Ureter (tissue), 1 donor: ENCODE measurements around the gene RHO. TPM values are rescaled to one million over a fixed set of nuclear protein-coding genes. Genes with fewer than 3 reads are reported as not detected.
A peak's percentile ranks its signal among the peaks of the same experiment; 100 is the strongest.
"Not testable (repeated sequence)": the region's sequence is repeated elsewhere in the genome, so short reads cannot be mapped to it uniquely, and the experiment has no call there.

Experiments
- DNase-seq: peaks from one replicate; pipeline ENCODE4 v3.0.0-alpha.2; 2020; ENCODE audit warnings: low spot score
- total RNA-seq: library from RNA; stranded (reverse); gene quantifications from one replicate; pipeline ENCODE4 v1.2.4, GENCODE V29; 2023
- donor health status: DM: yes; HTN: yes; CAD: no.

The RHO gene
- total RNA-seq, 1 donor from 2014 or later = not detected

DNA sequence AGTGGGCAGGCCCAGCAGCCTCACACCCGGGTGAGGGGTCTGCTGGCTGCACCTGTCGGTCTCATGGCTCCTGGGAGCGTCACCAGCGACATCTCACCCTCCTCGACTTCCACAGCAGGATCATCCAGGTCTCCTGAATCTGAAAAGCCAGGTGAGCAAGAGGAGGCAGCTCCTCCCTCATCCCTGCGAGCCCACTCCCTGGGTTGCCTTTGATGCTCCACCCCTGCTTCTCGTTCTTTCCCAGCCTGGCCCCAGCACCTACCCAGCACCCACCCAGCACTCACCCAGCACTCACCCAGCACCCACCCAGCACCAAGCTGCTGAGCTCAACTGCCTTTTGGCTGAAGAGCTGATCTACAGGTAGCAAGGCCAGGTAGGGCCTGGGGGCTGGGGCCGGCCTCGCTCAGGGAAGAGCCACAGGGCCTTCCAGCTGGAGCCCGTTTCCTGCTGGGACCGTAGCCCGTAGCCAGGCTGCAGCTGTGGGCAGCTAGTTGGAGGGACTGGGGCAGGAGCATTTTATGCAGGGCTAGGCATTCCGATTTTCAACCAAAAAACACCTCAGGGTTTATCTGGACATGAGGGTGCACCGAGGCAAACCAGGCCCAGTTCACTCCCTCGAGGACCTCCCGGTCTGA, 14.8 kb downstream of the RHO start, which contains the start of gene H1-8:
H1-8 (plus strand) TSS at position 20 of the 635 bp plus-strand sequence; CDS start at position 64, 44 bp downstream.
- no peak for DNase-seq

DNA sequence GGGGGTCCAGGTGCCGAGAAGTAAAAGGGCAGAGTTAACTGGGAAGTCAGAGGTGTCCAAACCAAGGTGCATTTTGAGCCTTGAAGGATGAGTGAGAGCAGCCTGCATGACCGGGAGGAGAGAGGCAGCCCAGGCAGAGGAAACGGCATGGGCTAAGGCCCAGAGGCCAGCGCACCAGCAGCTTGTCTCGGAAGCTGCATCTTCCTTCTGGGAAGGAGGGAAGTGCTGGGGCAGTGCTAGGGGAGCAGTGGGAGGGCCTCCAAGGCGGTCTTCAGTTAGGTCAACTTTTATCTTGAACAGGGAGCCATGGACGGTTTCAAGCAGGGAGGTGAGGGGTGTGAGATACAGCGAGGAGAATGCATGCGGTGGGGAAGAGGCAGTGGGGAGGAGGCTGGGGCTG, 15.6 kb downstream of the RHO start:
- no peak for DNase-seq

DNA sequence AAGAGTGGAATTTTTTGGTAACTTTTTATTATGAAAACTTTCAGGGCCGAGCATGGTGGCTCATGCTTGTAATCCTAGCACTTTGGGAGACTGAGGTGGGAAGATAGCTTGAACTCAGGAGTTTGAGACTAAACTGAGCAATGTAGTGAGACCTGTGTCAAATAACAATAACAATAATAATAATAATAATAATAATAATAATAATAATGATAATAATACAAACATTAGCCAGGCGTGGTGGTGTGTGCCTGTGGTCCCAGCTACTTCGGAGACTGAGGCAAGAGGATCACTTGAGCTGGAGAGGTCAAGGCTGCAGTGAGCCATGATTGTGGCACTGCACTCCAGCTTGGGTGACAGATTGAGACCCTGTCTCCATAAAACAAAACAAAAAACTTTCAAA, 17.5 kb downstream of the RHO start:
- DNase-seq = not testable (repeated sequence)

DNA sequence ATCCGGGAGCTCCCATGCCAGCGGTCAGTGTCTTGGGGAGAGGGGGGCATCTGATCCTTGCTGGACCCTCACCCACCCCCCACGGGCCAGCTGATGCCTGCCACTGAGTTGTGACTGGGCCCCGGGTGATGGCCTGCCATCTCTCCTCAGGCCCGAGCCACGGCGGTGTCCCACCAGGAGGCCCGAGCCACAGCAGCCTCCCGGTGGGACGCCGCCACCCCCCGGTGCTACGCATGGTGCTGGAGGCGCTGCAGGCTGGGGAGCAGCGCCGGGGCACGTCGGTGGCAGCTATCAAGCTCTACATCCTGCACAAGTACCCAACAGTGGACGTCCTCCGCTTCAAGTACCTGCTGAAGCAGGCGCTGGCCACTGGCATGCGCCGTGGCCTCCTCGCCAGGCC, 18.8 kb downstream of the RHO start:
- DNase-seq = no peak

DNA sequence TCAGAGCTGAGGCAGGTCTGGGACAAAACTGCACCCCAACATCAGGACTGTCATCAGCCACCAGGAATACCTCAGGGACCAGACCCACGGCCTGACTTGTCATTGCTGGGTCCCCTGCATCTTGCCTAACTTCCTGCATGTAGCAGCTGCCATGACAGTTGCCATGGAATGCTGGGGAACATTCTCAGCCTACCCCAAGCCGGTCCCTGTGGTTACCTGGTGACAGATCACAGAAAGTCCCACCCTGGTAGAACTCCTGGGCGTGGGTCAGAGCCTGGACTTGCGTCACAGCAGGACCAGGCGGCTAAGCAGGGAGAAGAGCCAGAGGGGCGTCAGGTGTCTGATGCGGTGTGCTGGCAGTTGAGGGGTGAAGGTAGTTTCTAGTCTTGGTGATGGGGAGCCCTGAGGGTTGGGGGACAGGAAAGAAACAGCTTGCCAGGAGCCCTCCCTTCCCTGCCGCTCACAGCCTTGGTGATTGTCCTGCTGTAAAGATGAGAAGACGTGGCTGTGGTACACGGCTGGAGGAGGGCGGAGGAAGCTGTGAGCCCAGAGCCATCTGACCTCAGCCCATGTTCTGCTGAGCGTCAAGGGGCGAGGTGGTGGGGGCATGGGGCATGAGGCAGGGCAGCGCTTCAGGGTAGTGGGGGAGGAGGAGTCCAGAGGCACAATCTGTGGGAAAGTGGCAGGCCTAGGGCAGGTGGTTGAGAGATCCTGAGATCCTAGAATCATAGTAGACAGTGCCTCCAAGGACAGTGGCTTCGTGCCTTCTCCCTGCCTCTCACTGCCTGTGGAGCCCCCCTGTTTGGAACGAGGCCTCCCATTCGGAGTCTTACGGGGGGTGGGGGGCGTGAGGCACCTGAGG, 19.9 kb downstream of the RHO start:
- DNase-seq = no peak

DNA sequence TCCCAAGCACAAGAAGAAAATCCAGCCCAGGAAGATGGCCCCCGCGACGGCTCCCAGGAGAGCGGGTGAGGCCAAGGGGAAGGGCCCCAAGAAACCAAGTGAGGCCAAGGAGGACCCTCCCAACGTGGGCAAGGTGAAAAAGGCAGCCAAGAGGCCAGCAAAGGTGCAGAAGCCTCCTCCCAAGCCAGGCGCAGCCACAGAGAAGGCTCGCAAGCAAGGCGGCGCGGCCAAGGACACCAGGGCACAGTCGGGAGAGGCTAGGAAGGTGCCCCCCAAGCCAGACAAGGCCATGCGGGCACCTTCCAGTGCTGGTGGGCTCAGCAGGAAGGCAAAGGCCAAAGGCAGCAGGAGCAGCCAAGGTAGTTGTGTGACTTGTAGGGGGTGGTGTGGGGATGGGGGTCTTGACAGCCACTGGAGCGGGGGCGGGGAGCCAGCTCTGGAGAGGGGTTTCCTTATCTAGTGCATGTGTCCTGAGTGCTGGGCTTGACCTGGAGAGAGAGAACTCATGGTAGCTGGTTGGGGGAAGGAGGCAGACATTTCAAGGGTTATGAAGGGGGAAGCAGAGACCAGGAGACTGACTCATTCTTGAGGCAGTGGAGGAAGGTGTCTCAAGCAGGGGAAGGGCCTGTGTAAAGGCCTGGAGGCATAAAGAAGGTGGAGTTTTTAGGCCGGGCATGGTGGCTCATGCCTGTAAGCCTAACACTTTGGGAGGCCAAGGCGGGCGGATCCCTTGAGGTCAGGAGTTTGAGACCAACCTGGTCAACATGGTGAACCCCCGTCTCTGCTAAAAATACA, 20.8 kb downstream of the RHO start:
- DNase-seq = no peak

DNA sequence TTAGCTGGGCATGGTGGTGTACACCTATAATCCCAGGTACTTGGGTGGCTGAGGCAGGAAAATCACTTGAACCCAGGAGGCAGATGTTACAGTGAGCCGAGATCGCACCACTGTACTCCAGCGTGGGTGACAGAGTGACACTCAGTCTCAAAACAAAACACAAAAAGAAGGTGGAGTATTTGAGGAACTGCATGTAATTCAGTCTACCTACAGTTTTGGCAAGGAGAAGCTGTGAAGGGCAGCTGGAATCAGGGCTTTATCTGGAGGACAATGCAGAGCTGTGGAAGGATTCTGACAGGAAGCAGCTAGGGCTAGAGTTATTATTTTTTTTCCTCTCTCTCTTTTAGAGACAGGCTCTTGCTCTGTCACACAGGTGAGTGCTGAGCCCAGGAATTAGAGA, 21.4 kb downstream of the RHO start:
- DNase-seq = no peak

DNA sequence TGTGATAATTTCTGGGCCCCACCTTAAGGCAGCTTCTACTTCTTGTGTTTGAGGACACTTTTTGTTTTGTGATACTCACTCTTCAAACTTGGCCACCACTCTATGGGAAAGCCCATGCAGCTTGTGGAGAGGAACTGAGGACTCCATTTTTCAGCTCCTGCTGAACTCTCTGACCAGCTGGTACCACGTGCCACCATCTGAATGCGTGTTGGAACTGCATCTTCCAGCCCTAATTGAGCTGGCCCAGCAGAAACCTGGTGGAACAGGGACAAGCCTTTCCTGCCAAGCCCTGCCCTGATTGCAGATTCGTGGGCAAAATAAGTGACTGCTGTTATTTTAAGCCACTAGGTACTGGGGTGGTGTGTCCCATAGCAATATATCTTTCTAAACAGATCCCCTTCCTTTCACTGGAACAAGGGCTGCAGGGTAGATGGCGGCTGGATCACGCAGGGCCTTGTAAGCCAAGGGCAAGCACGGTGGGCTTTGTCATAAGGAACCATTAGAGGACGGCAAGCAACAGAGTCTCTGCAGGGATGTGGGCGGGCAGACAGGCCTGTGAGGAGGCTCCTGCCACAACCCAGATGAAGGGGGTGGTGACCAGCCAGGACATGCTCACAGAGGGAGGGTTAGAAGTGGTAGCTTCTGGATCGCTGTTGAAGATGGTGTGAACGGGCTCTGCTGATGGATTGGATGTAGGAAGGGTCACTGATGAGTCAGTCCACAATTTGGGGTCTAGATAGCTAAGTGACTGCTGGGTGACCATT, 24.0 kb downstream of the RHO start:
- no peak for DNase-seq

DNA sequence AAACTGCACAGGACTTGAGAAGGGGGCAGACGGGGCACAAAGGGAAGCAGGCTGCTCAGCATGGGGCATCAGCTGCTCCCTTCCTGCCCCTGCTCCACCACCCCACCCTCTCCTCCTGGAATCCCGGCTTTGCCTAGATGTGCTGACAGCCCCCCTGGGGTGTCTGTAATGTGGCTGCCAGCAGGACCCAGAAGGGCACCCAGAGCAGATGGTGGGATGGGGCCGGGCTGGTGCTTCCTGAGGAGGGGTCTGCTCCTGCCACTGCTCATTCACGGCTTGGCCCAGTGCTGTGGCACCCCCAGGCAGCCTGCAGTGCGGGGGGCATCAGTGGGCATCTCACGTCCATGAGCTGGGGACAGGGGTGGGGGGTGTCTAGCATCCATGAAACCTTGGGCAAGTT, 24.7 kb downstream of the RHO start:
- DNase-seq = no peak

DNA sequence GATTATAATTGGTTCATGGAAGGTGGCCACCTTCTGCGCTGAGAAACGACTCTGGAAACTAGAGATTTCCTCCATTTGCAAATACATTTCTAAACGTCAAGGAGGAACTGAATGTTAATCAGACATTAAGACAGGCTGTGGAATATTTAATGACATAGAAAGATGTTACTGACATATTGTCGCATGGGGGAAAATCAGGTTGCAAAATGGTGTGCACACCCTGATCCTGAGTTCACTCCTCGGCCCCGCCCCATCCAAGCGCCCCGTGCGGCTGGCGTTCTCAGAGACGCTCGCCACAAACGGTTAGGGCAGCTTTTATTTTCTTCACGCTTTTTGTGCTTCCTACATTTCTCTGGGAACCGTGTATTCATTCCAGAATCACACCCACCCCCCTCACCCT, 25.3 kb downstream of the RHO start:
- DNase-seq = no peak

DNA sequence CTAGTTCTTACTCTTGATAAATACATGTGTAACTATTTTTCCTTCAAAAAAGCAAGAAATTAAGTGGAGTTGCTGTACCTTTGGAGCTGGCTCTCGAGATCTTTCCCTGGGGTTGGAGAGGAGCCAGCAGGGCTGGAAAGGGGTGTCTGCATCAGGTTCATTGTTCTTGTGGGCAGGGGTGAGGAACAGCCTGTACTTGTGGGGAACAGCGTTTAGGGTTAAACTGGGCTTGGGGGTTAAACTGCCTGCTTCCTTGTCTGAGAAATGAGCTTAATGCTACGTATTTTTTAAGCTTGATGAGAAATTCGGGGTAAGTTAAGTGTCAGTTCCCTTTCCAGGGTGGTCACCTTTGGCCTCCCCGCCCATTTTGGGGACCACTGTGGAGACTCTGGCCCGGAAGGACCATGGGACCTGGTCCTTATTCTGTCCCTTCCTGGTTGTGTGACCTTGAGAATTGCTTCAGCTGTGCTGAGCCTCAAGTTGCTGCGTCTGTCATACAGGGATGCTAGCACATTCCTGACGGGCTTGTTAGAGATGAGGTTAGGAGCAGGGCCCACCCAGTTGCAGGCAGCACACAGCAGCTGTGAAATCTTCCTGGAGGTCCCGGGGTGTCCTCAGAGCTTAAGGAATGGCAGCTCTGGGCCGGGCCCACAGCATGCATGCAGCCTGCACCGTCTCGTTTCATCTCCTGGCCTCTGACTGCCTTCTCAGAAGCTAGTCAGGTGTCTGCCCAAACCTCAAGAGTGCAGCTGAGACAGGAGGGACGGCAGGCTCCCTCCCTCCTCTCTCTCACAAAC, 26.1 kb downstream of the RHO start:
- no peak for DNase-seq

DNA sequence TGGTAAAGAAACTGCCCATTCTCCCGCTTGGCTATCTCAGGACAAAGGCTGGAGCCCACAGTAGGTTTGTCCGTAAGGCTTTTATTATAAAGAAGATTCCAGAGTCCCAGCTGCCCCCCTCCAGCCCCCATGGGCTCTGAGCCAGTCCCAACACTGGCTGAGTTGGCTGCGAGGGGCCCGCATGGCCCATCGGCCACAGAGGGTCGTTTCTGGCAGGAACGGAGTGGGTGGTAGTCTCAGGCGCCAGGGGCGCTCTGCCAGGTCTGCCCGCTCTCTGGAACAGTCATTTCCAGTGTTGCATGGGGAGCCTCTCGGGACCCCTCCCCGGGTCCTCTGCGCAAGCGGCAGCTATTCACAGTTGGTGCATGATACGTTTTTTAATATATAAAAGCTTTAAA, 26.7 kb downstream of the RHO start:
- no peak for DNase-seq

DNA sequence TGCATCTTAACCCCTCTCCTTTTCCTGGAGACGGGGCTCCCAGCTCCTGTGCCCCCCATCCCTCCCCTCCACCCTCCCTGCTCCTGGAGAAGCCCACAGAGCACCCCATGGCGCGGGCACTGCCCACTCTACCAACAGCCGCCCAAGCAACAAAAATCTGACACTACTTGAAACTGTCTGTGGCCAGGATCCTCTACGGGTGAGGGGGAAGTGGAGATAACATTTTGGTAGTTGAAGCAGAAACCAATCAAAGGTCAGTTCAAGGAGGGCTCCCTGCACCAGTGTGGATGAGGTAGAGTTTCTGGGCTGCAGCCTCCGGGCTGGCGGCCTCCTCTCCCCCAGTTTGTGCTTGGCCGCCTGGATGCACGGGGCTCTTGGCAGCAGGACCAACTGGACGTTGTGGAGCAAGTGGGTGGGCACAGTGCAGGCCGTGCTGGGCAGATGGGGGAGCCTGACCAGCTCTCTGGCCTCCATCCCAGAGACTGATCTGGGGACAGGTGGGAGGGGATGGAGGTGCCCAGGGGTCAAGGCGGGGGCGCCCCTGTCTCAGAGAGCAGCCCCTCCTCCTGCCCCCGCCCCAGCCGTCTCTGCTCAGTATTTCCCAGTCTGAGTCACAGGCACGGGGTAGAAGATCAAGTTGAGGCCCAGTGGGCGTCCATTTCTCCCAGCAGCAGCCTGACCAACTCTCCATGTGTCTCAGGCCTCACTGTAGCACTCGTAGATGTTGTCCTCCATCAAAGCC, 27.3 kb downstream of the RHO start:
- DNase-seq = no peak

DNA sequence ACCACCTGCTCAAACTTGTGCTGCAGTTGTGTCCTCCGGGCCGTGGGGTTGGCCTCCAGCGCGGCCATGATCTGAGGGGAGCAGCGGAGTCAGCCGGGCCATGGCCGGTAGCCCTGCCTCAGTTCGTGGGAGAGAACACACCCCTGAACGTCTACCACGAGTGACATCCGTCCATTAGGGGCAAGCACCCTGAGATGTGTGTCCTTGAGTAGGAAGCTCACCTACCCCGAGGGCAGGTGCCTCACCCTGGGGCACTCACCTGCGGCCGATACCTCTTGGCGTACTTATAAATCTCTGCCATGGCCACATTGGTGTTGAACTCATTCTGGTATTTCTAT, 27.9 kb downstream of the RHO start:
- DNase-seq = no peak

DNA sequence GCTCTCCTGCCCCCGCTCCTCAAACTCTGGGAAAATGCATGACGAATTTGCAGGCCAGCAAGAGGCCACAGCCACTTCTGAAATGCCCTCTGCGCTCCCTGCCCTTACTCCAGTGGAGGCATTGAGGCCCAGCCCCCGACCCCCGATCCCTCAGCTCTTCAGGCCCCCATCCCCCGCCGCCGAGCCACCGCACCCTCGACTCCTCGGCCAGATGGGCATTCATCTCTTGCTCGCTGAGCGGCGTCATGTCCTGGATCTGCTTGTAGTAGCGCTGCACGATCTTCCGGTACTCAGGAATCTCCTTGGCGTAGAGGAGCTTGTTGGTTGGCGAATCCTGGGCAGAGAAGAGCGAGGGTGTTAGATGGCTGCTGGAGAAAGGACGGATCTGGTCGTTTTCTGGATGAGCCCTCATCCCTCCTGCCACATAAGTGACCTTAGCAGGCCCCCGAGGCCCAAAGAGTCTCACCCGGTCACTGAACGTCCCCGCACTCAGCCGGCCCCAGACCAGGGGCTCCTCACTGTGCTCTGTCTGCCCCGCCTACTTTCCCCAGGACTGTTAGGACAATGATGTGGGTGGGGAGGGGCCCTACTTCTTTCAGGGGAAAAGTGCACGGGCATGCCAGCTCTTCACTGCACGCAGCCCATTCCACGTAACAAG, 28.6 kb downstream of the RHO start:
- DNase-seq = no peak

DNA sequence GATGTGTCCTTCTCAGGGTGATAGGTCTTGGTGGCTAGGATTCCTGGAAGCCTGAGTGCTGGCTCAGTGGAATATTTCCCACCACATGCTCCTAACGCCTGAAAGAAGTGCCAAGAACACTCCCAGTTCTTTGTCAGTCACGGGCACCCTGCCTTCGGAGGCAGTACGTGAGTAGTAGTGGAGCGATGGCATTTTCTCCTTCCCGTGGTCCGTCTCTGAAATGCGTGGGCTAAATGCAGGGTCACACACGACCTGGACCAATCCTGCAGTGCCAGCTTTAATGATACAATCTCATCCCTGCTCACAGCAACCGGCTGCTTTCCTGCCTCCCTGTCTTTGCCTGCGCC, 29.1 kb downstream of the RHO start:
- DNase-seq = peak; percentile 59

DNA sequence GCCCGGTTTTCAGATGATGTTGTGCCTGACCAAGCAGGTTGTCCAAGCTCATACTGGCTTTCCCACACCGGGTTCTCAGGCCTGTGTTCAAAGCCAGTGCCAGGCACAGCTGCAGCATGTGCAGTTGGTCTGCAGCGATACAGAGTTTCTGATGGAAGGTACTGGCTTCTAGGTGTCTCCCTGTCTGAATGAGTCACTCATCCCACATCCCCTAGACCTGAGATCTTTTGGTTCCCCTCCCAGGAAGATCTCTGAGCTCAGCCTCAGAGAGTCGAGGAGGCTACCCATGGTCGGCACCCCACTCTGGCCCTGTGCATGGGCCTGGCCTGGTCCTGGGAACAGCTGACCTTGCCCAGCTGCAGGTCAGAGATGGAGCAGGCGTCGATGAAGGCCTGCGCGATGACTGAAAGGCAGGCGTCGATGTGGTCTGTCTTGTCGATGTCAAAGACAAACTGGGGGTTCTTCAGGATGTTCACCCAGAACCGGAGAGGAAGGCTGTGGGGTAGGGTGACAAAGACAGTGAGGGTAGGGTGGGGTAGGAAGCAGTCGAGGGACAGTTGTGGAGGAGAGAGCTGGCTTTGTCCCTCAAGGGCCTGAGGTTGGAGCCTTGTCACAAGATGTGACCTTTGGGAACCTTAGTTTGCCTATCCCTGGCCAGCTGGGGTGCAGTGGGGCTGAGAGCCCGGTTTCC, 29.8 kb downstream of the RHO start:
- DNase-seq = no peak

DNA sequence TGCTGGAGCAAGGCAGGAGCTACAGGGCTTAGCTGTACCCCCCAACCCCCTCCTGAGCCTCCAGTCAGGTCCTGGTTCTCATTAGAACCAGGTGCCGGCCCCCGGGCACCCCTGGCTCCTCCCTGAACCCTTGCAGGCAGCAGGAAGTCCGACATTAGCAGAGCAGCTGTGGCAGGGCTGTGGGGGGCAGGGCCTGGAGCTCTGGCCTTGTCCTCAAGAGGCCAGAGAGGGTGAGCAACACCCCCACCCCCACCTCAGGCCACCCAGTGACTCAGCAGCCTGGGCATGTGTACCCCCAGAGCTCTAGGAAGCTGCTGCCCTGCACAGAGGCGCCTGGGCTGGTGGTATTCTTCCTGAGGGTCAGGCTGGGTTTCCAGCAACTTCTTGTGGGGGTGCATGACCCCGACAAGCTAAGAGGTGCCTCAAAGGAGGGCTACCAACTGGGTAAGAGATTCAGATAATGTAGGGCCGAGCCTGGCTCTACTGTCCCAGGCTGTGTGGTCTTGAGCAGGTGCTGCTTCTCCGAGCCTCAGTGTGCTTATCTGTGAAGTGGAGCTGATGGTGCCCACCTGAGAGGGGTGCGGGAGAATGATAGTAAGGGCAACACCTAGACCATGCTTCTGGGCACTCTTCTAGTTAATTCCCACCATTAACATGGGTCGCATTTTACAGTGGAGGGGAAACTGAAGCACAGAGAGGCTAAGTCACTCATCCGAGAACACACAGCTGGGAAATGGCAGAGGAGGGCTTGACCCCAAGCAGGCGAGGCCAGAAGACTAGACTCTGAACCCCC, 30.5 kb downstream of the RHO start:
- DNase-seq = no peak
